ENCODE data around the gene PRMT5. TPM values are rescaled to one million over a fixed set of nuclear protein-coding genes. Genes with fewer than 3 reads are reported as not detected.

PRMT5 gene
- total and polyA plus RNA-seq, 9 donors = 37.6 to 109 (median 65.4) TPM

- Histone ChIP-seq H3K36me3 (no peaks in the 10 kb centered on the region), H3K9me3 (no peaks in the 10 kb centered on the region), H3K4me1 (ENCODE audit: insufficient read depth) (peaks cover 6% of the 10 kb centered on the region), H3K27me3 (no peaks in the 10 kb centered on the region), H3K27ac (no peak overlapping the region), H3K4me3 (no peak overlapping the region)
- 79 to 88% (median 83%) methylated on average over 7 of the region's 7 CpGs for WGBS, 3 donors
- TF ChIP-seq POLR2A (IDR thresholded peaks at IDR 0.05) = no peak
- no peak for TF ChIP-seq EP300 (IDR thresholded peaks at IDR 0.05)
- TF ChIP-seq, protein P1, sequence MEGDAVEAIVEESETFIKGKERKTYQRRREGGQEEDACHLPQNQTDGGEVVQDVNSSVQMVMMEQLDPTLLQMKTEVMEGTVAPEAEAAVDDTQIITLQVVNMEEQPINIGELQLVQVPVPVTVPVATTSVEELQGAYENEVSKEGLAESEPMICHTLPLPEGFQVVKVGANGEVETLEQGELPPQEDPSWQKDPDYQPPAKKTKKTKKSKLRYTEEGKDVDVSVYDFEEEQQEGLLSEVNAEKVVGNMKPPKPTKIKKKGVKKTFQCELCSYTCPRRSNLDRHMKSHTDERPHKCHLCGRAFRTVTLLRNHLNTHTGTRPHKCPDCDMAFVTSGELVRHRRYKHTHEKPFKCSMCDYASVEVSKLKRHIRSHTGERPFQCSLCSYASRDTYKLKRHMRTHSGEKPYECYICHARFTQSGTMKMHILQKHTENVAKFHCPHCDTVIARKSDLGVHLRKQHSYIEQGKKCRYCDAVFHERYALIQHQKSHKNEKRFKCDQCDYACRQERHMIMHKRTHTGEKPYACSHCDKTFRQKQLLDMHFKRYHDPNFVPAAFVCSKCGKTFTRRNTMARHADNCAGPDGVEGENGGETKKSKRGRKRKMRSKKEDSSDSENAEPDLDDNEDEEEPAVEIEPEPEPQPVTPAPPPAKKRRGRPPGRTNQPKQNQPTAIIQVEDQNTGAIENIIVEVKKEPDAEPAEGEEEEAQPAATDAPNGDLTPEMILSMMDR (IDR thresholded peaks at IDR 0.05) = no peak
- DNase-seq = no peak
- intact Hi-C loops (cut with DNase I) = no loop called here
Measured at GRCh38 chr14:22892488-22892887, 36.7 kb downstream of the PRMT5 start.

- no peak for DNase-seq
Measured at GRCh38 chr14:22890416-22890815, 38.8 kb downstream of the PRMT5 start.

DNA sequence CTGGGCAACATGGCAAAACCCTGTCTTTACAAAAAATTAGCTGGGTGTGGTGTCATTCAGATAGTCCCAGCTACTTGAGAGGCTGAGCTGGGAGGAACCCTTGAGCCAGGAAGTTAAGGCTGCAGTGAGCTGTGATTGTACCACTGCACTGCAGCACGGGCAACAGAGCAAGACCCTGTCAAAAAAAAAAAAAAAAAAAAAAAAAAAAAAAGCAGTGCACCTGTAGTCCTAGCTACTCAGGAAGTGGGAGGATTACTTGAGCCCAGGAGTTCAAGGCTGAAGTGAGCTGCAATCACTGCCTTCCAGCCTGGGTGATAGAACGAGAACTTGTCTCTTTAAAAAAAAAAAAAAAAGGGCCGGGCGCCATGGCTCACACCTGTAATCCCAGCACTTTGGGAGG lies 40.5 kb downstream of the PRMT5 start:
- Histone ChIP-seq H3K27me3 (no peaks in the 10 kb centered on the region), H3K4me3 (no peak overlapping the region), H3K4me1 (ENCODE audit: insufficient read depth) (peaks cover 6% of the 10 kb centered on the region), H3K36me3 (no peaks in the 10 kb centered on the region), H3K27ac (no peak overlapping the region), H3K9me3 (no peaks in the 10 kb centered on the region)
- no peak for DNase-seq
- 56 to 72% (median 69%) methylated on average over 4 of the region's 4 CpGs for WGBS, 3 donors
- intact Hi-C loops (cut with DNase I) = no loop called here
- TF ChIP-seq POLR2A (IDR thresholded peaks at IDR 0.05) (no peak), EP300 (IDR thresholded peaks at IDR 0.05) (no peak)
- TF ChIP-seq, protein P1 (IDR thresholded peaks at IDR 0.05) = no peak

More at GRCh38 chr14:22890416-22890815, 38.8 kb downstream of the PRMT5 start:
- Histone ChIP-seq H3K9me3 (no peaks in the 10 kb centered on the region), H3K27ac (no peak overlapping the region), H3K36me3 (no peaks in the 10 kb centered on the region), H3K4me3 (no peak overlapping the region), H3K4me1 (ENCODE audit: insufficient read depth) (peaks cover 6% of the 10 kb centered on the region), H3K27me3 (no peaks in the 10 kb centered on the region)
- 62 to 76% (median 74%) methylated on average over 1 of the region's 1 CpG for WGBS, 3 donors
- TF ChIP-seq, protein P1 (IDR thresholded peaks at IDR 0.05) = no peak
- TF ChIP-seq EP300 (IDR thresholded peaks at IDR 0.05) (no peak), POLR2A (IDR thresholded peaks at IDR 0.05) (no peak)
- intact Hi-C loops (cut with DNase I) = no loop called here

DNA sequence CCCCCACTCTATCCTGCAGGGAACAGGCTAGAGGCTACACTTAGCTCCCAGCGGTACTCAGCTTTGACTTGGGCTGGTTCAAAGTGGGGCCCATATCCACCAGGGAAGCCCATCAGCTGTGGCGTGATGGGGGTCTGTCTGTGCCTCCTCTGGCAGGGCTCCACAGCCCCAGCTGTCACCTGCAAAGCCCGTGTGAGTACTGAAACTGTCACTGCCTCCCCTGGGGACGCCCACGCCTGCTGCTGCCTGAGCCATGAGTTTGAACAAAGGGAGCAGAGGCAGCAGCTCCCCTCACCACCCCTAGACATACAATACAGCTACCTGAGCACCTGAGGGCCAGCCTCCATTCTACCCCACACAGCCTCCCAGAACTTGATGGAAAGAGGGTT lies 41.2 kb downstream of the PRMT5 start:
- Histone ChIP-seq H3K27ac (peak overlapping the region in 1 of 2 donors; percentile 72), H3K9me3 (no peaks in the 10 kb centered on the region), H3K4me1 (ENCODE audit: insufficient read depth) (peaks cover 6% of the 10 kb centered on the region), H3K27me3 (no peaks in the 10 kb centered on the region), H3K36me3 (no peaks in the 10 kb centered on the region), H3K4me3 (no peak overlapping the region)
- intact Hi-C loops (cut with DNase I) = no loop called here
- TF ChIP-seq, protein P1 (IDR thresholded peaks at IDR 0.05) = no peak
- no peak for TF ChIP-seq EP300 (IDR thresholded peaks at IDR 0.05)
- no peak for TF ChIP-seq POLR2A (IDR thresholded peaks at IDR 0.05)
- DNase-seq = peak in 1 of 5 donors; percentile 36
- 72 to 79% (median 73%) methylated on average over 5 of the region's 5 CpGs for WGBS, 3 donors

Data from ovary (tissue), 9 donors.